ENCODE data around the gene ZPBP2.

ZPBP2 gene

DNA sequence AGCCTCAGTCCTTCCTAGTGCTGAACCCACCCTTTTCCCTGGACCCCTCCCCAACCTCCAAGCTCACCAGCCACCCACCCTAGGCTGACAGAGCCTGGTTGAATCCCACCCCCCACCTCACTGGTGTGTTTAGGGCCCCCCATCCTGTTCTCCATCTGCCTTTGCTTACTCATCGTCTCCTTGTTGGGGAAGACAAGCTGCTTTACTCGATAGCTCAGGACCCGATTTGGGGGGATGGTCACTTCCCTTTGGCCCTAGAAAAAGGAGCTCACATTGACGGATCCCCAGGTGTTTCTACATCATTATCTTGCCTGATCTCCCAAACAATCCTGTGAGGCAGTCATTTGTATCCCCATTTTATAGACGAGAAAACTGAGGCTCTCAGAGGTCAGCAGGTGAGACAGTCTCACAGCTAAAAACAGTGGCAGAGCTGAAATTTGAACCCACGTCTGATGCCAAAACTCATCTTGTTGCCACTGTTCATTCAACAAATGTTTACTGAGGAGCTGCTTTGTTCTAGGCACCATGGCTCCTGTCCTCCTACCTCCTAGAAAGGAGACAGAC, 40.9 kb downstream of the ZPBP2 start:
- peaks cover 6% of the 10 kb centered on the region; the same call in 1 of the 2 replicates for H3K36me3 ChIP-seq (ENCODE audit: insufficient read depth, low read length)
- H3K9ac ChIP-seq (ENCODE audit: low read depth, low read length): no peak overlapping the region
- H3K4me1 ChIP-seq (ENCODE audit: insufficient read depth, low read length): no peaks in the 10 kb centered on the region
- no peaks in the 10 kb centered on the region for H3K9me3 ChIP-seq (ENCODE audit: control insufficient read depth, insufficient read depth, low read length)

DNA sequence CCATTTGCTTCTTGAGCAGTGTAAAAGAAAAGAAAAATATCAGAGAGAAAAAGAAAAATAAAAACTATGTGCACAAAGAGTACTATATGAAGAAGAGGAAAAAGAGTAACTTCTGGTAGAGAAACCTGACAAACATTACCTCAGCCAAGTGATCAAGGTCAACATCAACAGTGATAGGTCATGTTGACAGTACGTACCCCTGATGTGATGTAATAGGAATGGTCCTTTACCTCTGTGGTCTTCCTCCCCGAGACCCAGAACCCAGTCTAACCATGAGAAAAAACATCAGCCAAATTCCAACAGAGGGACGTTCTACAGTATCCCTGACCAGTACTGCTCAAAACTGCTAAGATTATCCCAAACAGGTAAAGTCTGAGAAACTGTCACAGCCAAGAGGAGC, 46.0 kb downstream of the ZPBP2 start:
- no peaks in the 10 kb centered on the region for H3K4me1 ChIP-seq (ENCODE audit: insufficient read depth, low read length)
- no peak overlapping the region for H3K9ac ChIP-seq (ENCODE audit: low read depth, low read length)
- peaks cover 4% of the 10 kb centered on the region for H3K36me3 ChIP-seq (ENCODE audit: insufficient read depth, low read length)
- no peaks in the 10 kb centered on the region for H3K9me3 ChIP-seq (ENCODE audit: control insufficient read depth, insufficient read depth, low read length)

DNA sequence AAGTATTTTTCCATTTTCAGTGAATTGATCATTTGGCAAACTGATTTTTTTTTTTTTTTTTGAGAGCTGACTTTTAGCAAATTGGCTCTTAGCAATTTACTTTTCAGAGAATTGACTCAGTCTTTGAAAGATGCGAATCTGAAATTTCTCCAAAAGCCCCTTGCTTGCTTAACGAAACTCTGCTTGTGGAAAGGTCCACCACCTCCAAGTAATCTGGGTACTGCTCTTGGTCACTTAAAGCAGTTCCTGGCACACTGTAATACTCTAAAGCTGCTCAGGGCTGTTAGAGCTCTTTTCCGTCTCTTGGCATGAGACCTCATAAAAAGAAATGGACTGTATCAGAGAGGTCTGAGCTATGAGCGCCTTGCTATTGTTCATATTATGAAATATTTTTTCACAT, 47.6 kb downstream of the ZPBP2 start:
- Histone ChIP-seq H3K9ac (ENCODE audit: low read depth, low read length) (no peak overlapping the region), H3K9me3 (ENCODE audit: control insufficient read depth, insufficient read depth, low read length) (no peaks in the 10 kb centered on the region), H3K4me1 (ENCODE audit: insufficient read depth, low read length) (no peaks in the 10 kb centered on the region), H3K36me3 (ENCODE audit: insufficient read depth, low read length) (peaks cover 5% of the 10 kb centered on the region)

DNA sequence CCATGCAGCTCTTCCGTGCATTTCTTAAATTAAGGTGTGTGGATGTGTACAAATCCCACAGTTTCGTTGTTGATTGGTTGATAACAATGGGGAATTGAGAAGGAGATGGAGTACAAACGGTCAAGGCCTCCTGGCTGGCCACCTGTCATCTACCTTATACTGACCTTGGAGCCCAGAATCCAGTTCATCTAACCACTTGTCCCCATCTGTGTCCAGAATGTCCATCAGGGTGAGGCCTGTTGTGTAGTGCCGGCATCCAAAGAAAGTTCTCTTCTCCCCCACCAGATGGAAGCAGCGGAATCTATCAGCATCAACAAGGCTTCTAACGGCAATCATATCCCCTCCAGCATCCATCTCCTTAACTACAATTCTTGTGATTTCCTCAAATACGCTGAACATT, 48.9 kb downstream of the ZPBP2 start:
- H3K9me3 ChIP-seq (ENCODE audit: control insufficient read depth, insufficient read depth, low read length): no peaks in the 10 kb centered on the region
- peaks cover 6% of the 10 kb centered on the region for H3K36me3 ChIP-seq (ENCODE audit: insufficient read depth, low read length)
- H3K4me1 ChIP-seq (ENCODE audit: insufficient read depth, low read length): no peaks in the 10 kb centered on the region
- H3K9ac ChIP-seq (ENCODE audit: low read depth, low read length): no peak overlapping the region

DNA sequence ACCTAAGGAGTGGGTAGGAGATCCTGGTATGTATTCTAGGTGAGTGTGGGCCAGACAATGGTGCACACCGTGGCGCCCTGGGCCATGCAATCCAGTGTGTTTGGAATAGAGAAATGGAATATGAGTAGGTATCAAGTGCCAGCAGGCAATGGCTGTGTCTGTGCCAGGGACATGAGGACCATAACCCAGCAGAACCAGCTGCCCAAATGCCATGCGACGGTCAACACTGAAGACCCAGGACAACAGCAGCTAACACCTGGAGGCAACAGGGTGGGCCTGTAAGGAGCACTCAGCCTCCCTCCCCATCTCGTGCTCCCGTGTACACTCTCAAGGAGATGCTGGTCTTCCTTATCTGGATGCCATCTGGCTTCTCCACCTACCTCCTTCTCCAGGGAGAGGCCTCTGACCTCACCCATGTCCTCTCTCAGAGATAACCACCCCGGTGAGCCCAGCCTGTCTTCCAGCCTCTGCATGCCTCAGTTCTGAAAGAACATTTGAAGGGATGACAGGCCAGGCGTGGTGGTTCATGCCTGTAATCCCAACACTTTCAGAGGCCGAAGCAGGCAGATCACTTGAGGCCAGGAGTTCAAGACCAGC, 51.2 kb downstream of the ZPBP2 start:
- no peaks in the 10 kb centered on the region for H3K4me1 ChIP-seq (ENCODE audit: insufficient read depth, low read length)
- H3K9ac ChIP-seq (ENCODE audit: low read depth, low read length): no peak overlapping the region
- no peaks in the 10 kb centered on the region for H3K9me3 ChIP-seq (ENCODE audit: control insufficient read depth, insufficient read depth, low read length)
- H3K36me3 ChIP-seq (ENCODE audit: insufficient read depth, low read length): peaks cover 11% of the 10 kb centered on the region

DNA sequence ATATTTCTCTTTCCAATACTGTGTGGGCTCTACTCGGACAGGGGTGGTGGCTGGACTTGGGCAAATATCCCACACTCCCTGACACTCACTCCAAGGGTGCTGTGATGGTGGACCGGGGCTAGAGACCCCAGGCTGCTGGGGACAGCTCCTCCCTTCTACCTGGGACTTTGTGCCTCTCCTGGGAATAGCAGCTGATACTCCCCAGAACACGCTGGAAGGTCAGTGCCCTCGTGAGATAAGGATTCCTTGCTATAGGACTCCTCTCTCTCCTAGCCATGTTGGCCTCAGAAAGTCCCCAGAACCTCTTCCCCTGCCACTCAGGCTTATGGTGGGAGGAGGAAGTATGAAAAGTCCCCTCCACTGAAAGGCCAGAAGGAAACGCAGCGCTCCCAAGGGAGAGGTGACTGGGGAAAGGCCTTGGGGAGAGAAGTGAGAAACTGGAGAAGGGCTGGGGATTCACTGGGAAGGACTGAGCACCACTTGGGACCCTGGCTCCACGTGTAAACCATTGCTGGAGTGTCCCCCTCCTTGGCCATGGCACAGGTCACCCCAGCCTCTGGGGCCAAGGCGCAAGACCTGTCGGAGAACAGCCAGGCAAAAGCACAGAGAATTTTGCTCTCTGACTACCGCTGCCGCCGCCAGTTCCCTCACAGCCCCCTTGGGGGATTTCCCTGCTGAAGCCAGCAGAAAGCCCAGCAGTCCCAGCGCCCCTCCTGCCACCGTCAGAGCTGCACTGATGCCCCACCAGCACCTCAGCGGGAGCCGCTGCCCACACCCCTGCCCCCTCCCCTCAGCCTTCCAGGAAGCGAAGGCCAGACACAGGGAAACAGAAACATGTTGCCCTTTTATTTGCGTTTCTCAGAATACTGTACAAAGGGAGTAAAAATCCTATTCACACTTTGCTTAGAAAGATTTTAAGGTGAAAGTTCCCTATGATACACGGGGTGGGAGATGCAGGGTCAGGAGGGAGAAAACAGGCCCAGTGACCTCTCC, 52.5 kb downstream of the ZPBP2 start:
- Histone ChIP-seq H3K36me3 (ENCODE audit: insufficient read depth, low read length) (peaks cover 11% of the 10 kb centered on the region), H3K9ac (ENCODE audit: low read depth, low read length) (no peak overlapping the region), H3K4me1 (ENCODE audit: insufficient read depth, low read length) (no peaks in the 10 kb centered on the region; the same call in none of the 2 replicates), H3K9me3 (ENCODE audit: control insufficient read depth, insufficient read depth, low read length) (no peaks in the 10 kb centered on the region)

DNA sequence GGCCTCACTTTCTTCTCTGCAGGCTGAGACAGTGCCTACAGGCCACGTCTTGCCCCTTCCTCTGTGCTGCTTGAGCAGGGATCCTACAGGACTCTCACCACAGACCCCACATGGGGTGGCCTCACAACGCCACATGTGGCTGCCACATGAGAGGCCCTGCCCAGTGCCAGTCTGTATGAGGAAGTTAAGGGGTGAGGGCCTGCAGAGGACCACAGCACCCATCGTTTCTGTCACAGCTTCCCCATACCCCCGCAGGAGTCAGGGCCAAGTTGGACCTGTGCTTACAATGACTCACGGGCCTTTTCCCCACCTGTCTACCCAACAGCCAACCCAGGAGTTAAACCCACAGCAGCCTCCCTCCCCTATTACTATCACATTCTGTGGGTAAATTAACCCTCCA, 53.3 kb downstream of the ZPBP2 start:
- H3K9ac ChIP-seq (ENCODE audit: low read depth, low read length): no peak overlapping the region

DNA sequence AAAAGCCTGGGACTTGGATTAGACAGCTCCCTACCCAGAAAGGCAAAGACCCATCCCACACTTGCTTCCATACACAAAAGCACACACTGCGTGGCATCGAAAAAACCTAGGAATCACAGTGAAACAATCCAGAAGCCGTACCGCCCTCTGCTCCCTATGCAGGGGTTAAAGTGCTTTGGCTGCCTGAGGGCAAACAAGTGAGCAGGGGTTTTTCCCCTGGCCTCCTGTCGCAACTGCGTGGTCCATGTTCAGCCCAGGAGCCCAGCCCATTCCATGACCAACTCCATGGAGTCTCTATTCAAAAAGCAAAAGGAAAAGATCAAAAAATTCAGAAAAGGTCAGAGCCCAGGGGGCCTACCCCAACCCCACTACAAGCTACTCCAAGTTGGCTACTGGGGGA, 54.0 kb downstream of the ZPBP2 start:
- Histone ChIP-seq H3K9me3 (ENCODE audit: control insufficient read depth, insufficient read depth, low read length) (no peaks in the 10 kb centered on the region), H3K36me3 (ENCODE audit: insufficient read depth, low read length) (peaks cover 11% of the 10 kb centered on the region), H3K4me1 (ENCODE audit: insufficient read depth, low read length) (no peaks in the 10 kb centered on the region; the same call in none of the 2 replicates), H3K9ac (ENCODE audit: low read depth, low read length) (no peak overlapping the region)

More for the DNA sequence above, 53.3 kb downstream of the ZPBP2 start:
- peaks cover 11% of the 10 kb centered on the region for H3K36me3 ChIP-seq (ENCODE audit: insufficient read depth, low read length)
- H3K4me1 ChIP-seq (ENCODE audit: insufficient read depth, low read length): no peaks in the 10 kb centered on the region; the same call in none of the 2 replicates
- no peaks in the 10 kb centered on the region for H3K9me3 ChIP-seq (ENCODE audit: control insufficient read depth, insufficient read depth, low read length)

DNA sequence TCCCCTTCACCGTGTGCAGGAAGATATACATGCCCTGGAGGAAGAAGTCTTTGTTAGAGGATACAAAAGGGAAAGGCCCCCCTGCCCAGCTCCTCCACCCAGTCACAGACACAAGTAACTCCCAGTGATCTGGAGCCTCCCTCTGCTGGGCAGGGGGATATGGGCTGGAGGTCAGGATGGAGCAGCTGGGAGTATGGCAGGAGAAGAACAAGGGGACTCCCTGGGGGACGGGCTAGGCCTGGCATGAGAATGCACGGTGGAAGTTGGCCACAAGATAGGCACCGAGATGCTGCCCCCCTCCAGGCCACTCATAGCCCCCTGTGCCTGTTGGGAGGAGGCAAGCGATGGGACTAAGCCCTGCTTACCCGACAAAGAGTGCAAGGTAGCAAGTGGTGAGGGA, 55.2 kb downstream of the ZPBP2 start:
- no peaks in the 10 kb centered on the region; the same call in none of the 2 replicates for H3K4me1 ChIP-seq (ENCODE audit: insufficient read depth, low read length)
- H3K9ac ChIP-seq (ENCODE audit: low read depth, low read length): no peak overlapping the region
- H3K36me3 ChIP-seq (ENCODE audit: insufficient read depth, low read length): peaks cover 11% of the 10 kb centered on the region
- H3K9me3 ChIP-seq (ENCODE audit: control insufficient read depth, insufficient read depth, low read length): no peaks in the 10 kb centered on the region

DNA sequence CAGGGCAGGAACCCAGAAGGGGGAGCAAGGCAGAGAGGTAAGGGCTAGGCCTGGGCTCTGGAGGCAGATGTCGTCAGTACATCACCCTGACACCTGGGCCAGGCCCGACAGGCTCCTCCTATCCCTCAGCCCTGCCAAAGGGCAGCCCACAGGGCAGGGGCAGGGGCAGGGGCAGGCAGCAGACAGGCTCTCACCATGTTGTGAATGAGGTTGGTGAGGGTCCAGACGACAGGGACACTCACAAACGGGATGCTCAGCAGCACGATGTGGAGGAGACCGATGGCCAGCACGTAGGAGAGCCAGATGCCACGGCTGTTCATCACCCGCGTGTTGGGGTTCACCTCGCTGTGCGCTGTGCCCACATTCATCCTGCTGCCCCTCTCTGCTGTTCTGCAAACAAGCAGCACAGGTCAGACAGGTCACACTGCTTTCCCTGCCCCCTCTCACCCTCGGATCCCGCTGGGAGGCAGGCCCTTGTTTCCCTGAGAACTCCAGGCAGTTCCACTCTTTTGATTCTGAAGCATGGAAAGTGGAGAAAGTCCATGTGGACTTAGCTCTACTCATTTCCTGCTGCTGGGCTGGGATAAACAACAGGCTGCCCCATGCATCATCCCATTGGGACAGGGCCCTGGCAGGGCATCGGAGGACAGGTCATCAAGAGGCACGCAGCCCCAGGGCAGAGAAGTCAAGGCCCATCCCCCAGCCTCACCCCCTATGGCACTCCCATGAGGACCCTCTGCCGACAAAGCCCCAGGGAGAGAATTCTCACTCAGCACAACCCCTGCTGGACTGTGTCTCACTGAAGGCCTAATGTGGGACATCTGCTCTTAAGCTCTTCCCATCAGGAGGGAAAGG, 56.1 kb downstream of the ZPBP2 start:
- Histone ChIP-seq H3K4me1 (ENCODE audit: insufficient read depth, low read length) (no peaks in the 10 kb centered on the region; the same call in none of the 2 replicates), H3K9ac (ENCODE audit: low read depth, low read length) (no peak overlapping the region), H3K9me3 (ENCODE audit: control insufficient read depth, insufficient read depth, low read length) (no peaks in the 10 kb centered on the region), H3K36me3 (ENCODE audit: insufficient read depth, low read length) (peaks cover 8% of the 10 kb centered on the region)

DNA sequence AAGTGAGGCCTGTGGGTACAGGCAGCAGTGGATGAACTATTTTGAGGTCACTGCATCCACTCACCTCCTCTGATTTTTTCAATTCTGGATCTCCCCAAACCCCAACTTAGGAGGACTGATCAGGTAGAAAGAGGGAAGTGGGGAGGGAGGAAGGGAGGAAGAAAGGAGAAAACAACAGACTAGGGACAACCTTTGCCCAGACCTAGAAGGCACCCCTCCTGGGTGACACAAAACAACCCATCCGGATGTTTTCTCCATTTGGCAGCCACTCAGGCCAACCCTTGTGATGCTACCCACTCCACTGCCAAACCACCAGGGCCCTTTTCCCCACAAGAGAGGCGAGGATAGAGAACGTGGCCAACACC, 56.7 kb downstream of the ZPBP2 start:
- Histone ChIP-seq H3K9me3 (ENCODE audit: control insufficient read depth, insufficient read depth, low read length) (no peaks in the 10 kb centered on the region), H3K9ac (ENCODE audit: low read depth, low read length) (no peak overlapping the region), H3K36me3 (ENCODE audit: insufficient read depth, low read length) (peaks cover 6% of the 10 kb centered on the region), H3K4me1 (ENCODE audit: insufficient read depth, low read length) (no peaks in the 10 kb centered on the region; the same call in none of the 2 replicates)

DNA sequence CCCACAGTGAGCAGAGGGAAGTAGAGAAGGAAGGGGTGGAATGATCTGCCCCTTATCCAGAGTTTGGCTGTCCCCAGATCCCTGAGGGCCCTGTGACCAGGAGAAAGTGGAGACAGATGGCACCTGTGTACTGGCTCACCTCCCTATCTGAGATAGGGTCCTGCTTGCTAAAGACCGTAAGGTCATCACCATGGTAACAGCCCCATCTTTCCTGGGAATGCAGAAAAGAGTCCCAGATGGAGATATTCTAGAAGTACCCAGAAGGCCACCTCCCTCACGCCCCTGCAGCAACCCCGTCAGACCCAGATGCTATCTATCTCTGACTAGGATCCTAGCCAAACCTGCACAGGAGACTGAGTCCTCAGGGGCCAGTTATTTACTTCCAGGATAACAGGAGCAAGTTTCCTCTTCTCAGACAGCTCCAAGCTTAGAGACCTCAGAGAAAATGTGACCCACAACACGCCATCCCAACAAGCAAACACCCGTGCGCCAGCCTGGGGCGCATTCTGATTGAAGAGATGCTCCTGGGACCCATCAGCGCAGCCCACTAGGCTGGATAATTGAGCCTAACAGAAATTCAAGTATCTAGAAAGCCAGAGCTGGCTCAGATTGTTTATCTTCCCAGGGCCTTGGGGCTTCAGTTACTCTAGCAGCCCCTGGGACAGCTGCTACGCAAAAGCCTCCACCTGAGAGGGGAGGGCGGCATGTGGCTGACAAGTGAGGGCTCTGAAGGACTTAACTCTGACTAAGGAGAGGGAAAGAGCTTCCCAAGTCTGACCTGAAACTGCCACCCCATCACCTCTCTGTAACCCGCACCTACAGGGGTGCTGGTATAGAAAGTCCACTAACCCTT, 57.5 kb downstream of the ZPBP2 start:
- H3K4me1 ChIP-seq (ENCODE audit: insufficient read depth, low read length): no peaks in the 10 kb centered on the region; the same call in none of the 2 replicates
- no peak overlapping the region for H3K9ac ChIP-seq (ENCODE audit: low read depth, low read length)
- H3K36me3 ChIP-seq (ENCODE audit: insufficient read depth, low read length): peaks cover 6% of the 10 kb centered on the region
- H3K9me3 ChIP-seq (ENCODE audit: control insufficient read depth, insufficient read depth, low read length): no peaks in the 10 kb centered on the region

DNA sequence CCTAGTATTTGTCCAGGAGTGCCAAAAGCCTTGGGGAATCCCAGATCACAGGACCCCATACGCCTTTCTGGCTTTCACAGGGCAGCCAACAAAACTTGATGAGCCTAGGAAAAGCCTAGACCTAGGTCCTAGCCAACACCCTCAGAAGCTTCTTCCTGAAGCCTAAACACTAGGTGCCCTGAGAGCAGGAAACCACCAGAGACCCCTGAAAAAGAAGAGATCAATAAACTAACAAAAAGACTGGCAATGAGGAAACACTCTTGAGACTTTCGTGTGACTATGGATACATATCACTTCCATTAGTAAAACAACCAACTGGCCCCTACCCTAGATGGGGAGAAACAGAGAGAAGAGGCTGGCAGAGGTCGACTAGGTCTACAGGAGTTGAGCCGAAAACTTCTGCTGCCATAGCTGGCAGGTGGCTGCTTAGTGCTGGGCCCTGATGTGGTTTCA, 58.2 kb downstream of the ZPBP2 start:
- Histone ChIP-seq H3K9me3 (ENCODE audit: control insufficient read depth, insufficient read depth, low read length) (no peaks in the 10 kb centered on the region), H3K9ac (ENCODE audit: low read depth, low read length) (peak overlapping the region; percentile 74; the same call in 1 of the 2 replicates), H3K36me3 (ENCODE audit: insufficient read depth, low read length) (peaks cover 6% of the 10 kb centered on the region), H3K4me1 (ENCODE audit: insufficient read depth, low read length) (no peaks in the 10 kb centered on the region; the same call in none of the 2 replicates)

Measured in ES-I3 (cell line).